Measurements from ENCODE around the gene NTN5.
"Not testable (repeated sequence)": the region's sequence is repeated elsewhere in the genome, so short reads cannot be mapped to it uniquely, and the experiment has no call there.

The NTN5 gene

DNA sequence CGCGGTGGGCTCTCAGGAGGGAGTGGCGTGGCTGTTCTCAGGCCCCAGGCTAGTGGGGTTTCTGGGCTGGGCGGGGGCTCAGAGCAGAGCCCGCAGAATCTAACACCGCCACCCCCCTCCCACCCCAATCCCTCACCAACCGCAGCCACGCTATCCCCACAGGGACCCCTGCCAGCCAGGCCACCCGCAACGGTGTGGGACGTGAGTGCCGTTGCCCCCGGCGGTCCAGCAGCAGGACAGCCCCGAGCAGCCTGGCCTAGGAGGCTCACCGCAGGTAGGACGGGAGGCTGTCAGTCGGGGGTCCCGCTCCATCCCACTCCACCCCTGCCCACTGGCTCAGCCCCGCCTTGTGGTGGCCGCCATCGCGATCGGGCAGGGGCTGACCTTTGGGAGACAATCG lies at the start of gene NTN5:
Gene NTN5, minus strand, starts transcription at position 24 of the 400 bp plus-strand sequence. CDS start 2,031 bp downstream, outside the sequence.
- DNase-seq = no peak

- no peak for DNase-seq
Observed at GRCh38 chr19:48722196-48722708, 49.4 kb upstream of the NTN5 start.

- peak; percentile 82 to 99 (median 95) for DNase-seq
Observed at GRCh38 chr19:48720613-48721296, 47.9 kb upstream of the NTN5 start.

- no peak for DNase-seq
Observed at GRCh38 chr19:48720251-48720612, 47.4 kb upstream of the NTN5 start.

DNA sequence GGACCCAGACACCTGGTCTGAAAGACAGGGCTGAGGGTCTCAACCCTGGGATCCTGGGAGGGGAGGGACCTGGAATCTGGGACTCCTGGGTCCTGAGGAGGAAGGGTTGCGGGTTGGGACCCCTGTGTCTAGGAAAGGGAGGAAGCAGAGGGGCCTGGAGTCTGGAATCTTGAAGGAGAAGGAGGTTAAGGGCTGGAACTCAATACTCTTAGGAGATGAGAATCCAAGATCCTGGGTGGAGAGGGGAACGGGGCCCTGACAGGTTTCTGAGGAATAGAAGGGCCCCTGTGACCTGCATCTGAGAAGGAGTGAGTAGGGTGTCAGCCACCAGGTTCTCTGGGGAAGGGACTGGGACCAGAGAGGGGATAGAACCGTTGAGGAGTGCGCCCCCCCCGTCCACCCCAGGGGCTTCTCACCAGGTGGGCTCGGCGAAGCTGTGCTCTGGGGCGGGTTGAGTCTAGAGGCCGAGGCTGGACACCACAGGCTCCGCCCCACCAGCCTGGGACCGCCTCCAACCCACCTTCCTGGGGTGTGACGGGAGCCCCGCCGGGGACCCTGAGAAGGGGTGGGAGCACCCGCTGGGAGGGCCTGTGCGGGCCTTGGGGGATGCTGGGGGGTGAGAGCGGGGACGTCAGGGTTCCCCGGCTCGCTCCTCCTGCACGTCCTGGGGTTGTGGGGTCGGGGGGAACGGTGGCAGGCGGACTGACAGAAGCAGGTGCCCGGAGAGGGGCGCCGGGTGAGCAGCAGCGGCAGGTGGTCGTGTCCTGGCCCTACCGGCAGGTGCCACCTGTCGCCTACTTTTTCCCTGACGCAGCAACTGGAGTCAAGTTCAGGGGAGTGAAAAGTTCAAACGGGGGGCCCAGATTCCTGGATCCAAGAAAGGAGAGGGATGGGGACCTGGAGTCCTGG lies 46.7 kb upstream of the NTN5 start, which contains the start of gene MAMSTR:
Gene MAMSTR, minus strand, starts transcription at position 463 of the 909 bp plus-strand sequence. CDS start 694 bp downstream, outside the sequence.
- DNase-seq = no peak

- no peak for DNase-seq
Observed at GRCh38 chr19:48718711-48719231, 46.0 kb upstream of the NTN5 start.

DNA sequence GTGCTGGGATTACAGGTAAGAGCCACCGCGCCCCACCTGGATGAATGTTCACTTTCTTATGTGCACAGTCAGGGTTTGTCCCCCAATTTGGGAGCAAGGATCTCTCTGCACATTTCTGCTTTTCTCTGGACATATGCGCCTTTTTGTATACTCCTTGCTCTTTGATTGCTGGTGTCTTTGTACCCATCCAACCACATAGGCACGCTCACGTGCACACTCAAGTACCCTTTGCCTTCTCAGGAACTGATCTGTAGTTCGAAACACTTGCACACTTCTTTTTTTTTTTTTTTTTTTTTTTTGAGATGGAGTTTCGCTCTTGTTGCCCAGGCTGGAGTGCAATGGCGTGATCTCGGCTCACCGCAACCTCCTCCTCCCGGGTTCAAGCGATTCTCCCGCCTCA lies 45.3 kb upstream of the NTN5 start:
- not testable (repeated sequence) for DNase-seq

DNA sequence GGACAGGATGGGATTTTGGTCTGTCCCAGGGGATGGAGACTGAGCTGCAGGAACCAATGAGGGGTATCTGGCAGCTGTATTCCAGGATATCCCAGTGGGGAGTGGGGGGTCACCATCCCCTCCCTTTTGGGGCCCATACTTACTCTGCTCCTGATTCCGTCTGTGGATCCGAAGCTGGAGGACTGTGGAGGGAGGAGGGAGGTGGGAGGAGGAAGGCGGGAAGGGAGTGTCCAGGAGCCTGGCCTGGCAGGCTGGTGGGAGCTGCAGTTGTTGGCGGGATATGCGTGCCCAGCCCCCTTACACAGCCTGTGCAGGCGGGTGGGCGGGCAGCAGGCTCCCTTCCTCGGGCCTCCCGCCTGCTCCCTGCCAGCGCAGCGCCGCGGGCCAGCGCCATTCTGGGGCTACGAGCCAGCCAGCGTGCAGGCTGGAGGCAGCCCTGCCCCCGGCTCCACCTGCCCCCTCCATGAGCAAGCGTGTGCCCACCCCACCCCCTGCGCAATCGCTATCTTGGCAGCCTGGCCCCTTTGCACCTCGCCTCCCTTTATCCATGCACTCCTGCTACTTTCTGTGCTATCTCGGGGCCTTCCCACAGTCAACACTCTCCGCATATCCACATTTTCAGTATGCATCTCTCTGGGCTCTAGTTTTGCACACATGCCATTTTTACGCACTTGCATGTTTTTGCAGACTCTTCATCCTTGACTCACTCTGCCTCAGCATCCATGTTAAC lies 43.9 kb upstream of the NTN5 start:
- peak in 11 of 14 donors; percentile 11 to 82 (median 30) for DNase-seq

DNA sequence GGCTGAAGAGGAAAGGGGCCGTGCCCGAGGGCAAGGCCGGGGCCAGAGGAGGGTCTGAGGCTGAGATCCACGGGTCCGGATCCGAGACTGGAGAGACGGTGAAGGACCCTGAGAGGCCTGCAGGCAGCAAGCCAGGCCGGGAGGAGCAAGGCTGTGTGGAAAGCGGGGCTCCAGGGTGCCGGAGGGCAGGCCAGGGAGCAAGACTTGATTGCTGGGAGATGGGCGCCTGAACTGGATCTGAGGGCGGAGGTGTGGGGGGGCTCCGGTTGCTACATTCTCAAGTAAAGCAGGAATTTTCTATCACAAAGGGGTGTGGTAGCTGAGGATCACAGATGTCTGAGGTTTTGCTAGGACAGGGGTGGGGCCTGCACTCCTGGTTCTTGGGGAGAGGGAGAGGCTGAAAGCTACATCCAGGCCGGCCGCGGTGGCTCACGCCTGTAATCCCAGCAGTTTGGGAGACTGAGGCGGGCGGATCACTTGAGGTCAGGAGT lies 42.9 kb upstream of the NTN5 start:
- peak in 1 of 14 donors; percentile 64 for DNase-seq

GRCh38 chr19:48714759-48715675 lies 42.2 kb upstream of the NTN5 start:
- peak in 1 of 14 donors; percentile 62 for DNase-seq

- peak; percentile 88 to 100 (median 98) for DNase-seq
Observed at GRCh38 chr19:48713864-48714755, 41.3 kb upstream of the NTN5 start.

DNA sequence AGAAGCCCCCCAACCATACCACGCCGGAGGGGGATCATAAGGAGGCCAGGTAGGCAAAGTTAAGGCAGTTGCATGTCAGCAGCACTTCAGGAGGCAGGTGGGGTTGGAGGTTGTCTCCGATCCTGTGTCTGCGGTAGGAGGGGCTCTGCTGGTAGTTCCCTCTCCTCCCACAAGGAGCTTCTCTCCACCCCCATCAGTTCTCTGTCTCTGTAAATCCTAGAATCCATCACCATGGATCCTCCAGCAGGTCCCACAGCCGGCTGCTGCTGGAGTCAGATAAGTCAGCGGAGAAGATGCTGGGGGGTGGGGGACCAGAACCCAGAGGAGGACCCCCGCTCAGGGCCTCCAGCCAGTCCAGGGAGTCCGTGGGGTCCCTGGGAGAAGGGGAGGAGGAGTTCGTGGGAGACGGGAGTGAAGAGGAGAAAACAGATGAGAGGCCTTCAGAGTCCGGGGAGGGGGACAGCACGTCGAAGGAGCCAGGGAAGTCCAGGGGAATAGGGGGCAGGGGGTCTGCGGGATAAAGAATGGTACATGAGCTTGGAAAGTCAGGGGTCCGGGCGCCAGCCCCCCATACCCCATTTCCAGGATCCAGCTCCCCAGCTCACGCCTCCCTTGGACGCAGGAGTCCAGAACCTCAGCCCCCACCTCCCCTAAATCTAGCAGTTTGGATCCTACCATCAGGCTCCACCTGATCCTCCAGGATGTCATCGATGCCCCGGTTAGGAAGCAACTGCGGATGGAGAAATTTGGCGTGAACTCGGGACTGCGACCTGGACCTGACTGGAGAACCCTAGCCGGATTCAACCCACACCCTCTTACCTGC lies 40.4 kb upstream of the NTN5 start:
- DNase-seq = no peak

- no peak for DNase-seq
Observed at GRCh38 chr19:48711106-48711662, 38.4 kb upstream of the NTN5 start.

DNA sequence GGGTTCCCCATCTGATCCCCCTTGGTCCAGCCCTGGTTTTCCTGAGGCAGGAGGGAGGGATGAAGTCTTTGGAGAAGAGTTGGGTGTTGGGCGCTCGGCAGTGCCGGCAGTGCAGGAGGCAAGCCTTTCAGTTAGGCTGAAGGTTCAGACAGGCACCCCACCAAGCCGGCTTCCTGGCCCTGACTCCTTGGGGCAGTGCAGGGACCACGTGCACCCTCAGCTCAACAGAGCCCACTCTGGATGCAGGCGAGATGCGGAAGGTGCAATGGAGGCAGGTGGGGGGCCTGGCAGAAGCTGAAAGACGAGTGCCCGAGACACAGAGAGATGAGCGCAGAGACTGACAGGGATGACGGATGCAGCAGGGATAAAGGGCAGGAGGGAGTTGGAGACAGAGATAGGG lies 35.7 kb upstream of the NTN5 start:
- DNase-seq = no peak

DNA sequence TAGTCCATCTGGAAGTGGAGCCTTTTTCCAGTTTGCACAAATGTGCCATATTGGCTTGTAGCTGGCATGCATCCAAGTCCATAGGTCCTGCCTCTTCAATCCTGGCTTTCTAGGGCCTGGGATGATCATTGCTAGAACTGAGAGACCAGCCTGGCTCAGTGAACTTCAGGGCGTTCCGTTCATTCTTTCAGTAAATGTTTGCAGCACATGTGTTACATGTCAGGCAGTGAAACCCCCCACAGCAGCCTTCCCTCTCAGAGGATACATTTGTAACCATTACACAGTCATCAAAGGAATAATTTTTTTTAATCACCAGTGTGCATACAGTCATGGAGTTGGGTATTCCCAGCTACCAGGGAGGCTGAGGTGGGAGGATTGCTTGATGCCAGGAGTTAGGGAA lies 32.6 kb upstream of the NTN5 start:
- DNase-seq = no peak

- DNase-seq = no peak
Observed at GRCh38 chr19:48703316-48703715, 30.5 kb upstream of the NTN5 start.

DNA sequence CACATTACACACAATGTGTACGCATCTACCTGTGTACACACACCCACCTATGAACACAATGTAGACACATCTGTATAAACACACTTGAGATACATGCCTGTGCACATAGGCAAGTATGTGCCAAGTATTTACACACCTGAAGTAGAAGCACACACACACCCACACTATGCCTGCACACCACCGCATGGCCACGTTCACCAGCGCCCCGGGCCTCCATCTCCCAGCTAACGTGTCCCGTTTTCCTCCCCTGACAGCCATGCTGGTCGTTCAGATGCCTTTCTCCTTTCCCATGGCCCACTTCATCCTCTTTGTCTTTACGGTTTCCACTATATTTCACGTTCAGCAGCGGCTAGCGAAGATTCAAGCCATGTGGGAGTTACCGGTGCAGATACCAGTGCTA lies 29.9 kb upstream of the NTN5 start:
- no peak for DNase-seq

DNA sequence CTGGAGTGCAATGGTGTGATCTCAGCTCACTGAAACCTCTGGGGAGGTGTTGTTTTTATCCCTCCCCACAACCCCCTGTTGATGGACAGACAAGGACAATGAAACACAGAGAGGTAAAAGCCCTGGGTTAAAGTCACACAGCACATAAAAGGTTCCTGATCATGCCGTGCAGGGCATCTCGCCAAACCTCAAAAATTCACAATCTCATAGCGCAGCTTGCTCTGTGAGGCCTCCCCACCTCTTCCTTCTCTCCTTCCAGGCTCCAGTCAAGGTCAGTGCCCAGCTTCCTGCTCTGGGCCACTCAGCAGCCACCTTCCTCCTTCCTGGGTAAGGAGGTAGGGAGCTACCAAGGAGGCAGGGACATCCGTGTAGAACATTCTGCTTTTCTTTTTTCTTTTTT lies 25.2 kb upstream of the NTN5 start:
- no peak for DNase-seq

Measured in C1 segment of cervical spinal cord (tissue), 14 donors.